Stomach (tissue), 9 donors: ENCODE measurements around the gene HCLS1. TPM values are rescaled to one million over a fixed set of nuclear protein-coding genes. Genes with fewer than 3 reads are reported as not detected.

Source experiments
- DNase-seq, 2 donors: peaks; one replicate each; pipeline versions ENCODE4 v3.0.0 to v3.0.0-alpha.2; 2013 to 2019
- H3K27ac ChIP-seq, 5 donors: fragments of 200-600 bp in 4 of 5; sonication (generic) in 4 of 5; one replicate each; pipeline ENCODE4 v1.5.1; 2013 to 2019; ENCODE audit warnings: mild to moderate bottlenecking in 1 of 5, moderate library complexity in 1 of 5
- H3K27me3 ChIP-seq, 3 donors: fragments of 200-600 bp; sonication (generic); one replicate each; pipeline ENCODE4 v1.5.1; 2017 to 2019; ENCODE audit warnings: mixed run types in 1 of 3
- H3K36me3 ChIP-seq, 4 donors: fragments of 200-600 bp; sonication (generic); 1 replicate in 3 of 4; 2 replicates in 1 of 4; pipeline ENCODE4 v1.5.1; 2016 to 2019
- H3K4me1 ChIP-seq, 4 donors: fragments of 200-600 bp; sonication (generic); one replicate each; pipeline ENCODE4 v1.5.1; 2016 to 2019
- H3K4me3 ChIP-seq, 4 donors: fragments of 200-600 bp; sonication (generic) in 3 of 4; one replicate each; pipeline ENCODE4 v1.5.1; 2016 to 2019; ENCODE audit warnings: mild to moderate bottlenecking in 1 of 4
- H3K9me3 ChIP-seq, 4 donors: fragments of 200-600 bp; sonication (generic); one replicate each; pipeline ENCODE4 v1.5.1; 2016 to 2019
- EP300 ChIP-seq: sonication (generic); formaldehyde crosslinking; IDR thresholded peaks from one replicate; pipeline ENCODE4 v1.6.1; 2017; ENCODE audit warnings: antibody characterized with exemption
- POLR2A ChIP-seq, 4 donors: fragments of 450-650 bp; IDR thresholded peaks; one replicate each; pipeline ENCODE4 v1.6.1; 2016; ENCODE audit warnings: antibody characterized with exemption in 4 of 4, control low read depth in 2 of 4, mild to moderate bottlenecking in 1 of 4, moderate library complexity in 1 of 4
- POLR2AphosphoS5 ChIP-seq, 3 donors: sonication (generic); formaldehyde crosslinking; IDR thresholded peaks; one replicate each; pipeline ENCODE4 v1.6.1; 2016; ENCODE audit warnings: antibody characterized with exemption in 3 of 3
- whole genome bisulfite sequencing, 5 donors: extraction: QIAGEN DNeasy Blood & Tissue Kit in 3 of 5; methylation state at CpG; one replicate each; pipeline versions ENCODE4 v1.1.5 to v1.1.7; 2013 to 2018; 5-methylcytosine and 5-hydroxymethylcytosine counted together
- intact Hi-C: fragments of 100-400 bp; cut with DNase I; formaldehyde crosslinking; loops from one replicate; pipeline ENCODE4 v1.15.1; 2023; ENCODE audit warnings: low total_unique reads
- polyA plus RNA-seq, 3 donors: library from polyadenylated mRNA; stranded (reverse); fragments of 200-250 nt; gene quantifications; one replicate each; pipeline ENCODE4 v1.2.3, GENCODE V29; 2013
- total RNA-seq, 5 donors: library from RNA; depleted of rRNA; stranded (reverse); fragments of >200 nt; gene quantifications; one replicate each; pipeline versions ENCODE4 v1.1.0 to v1.2.3, GENCODE V29; 2014 to 2016
- TF ChIP-seq, protein P1 (sequence below), 7 experiments: fragments of 450-650 bp in 4 of 7; fragments of 200-600 bp in 3 of 7; sonication (generic) in 3 of 7; IDR thresholded peaks; one replicate each; pipeline ENCODE4 v1.5.1; 2016 to 2019; ENCODE audit warnings: antibody characterized with exemption in 7 of 7, control low read depth in 2 of 7, mild to moderate bottlenecking in 1 of 7
- donor health status: healthy with polysubstance abuse.
- donor health status: Bipolar disorder and iron deficiency.
- donor health status: healthy.

Gene HCLS1
- total and polyA plus RNA-seq, 8 donors: 13.9 to 115 (median 33.9) TPM

- no peak for TF ChIP-seq EP300
- TF ChIP-seq, protein P1, sequence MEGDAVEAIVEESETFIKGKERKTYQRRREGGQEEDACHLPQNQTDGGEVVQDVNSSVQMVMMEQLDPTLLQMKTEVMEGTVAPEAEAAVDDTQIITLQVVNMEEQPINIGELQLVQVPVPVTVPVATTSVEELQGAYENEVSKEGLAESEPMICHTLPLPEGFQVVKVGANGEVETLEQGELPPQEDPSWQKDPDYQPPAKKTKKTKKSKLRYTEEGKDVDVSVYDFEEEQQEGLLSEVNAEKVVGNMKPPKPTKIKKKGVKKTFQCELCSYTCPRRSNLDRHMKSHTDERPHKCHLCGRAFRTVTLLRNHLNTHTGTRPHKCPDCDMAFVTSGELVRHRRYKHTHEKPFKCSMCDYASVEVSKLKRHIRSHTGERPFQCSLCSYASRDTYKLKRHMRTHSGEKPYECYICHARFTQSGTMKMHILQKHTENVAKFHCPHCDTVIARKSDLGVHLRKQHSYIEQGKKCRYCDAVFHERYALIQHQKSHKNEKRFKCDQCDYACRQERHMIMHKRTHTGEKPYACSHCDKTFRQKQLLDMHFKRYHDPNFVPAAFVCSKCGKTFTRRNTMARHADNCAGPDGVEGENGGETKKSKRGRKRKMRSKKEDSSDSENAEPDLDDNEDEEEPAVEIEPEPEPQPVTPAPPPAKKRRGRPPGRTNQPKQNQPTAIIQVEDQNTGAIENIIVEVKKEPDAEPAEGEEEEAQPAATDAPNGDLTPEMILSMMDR (IDR thresholded peaks at IDR 0.05): no peak
- no peak for TF ChIP-seq POLR2A (IDR thresholded peaks at IDR 0.05)
- TF ChIP-seq POLR2AphosphoS5 (IDR thresholded peaks at IDR 0.05): no peak
- H3K27ac ChIP-seq: peak overlapping the region in 3 of 5 donors; percentile 76 to 86 (median 80)
Observed at GRCh38 chr3:121659586-121659985, 1.1 kb downstream of the HCLS1 start.

GRCh38 chr3:121658716-121659435 is 1.8 kb downstream of the HCLS1 start:
- TF ChIP-seq EP300 (no peak), POLR2A (IDR thresholded peaks at IDR 0.05) (no peak), POLR2AphosphoS5 (IDR thresholded peaks at IDR 0.05) (no peak)
- TF ChIP-seq, protein P1 (IDR thresholded peaks at IDR 0.05): no peak
- Histone ChIP-seq H3K4me3 (peak overlapping the region in 2 of 4 donors; percentile 31), H3K4me1 (peaks cover 0 to 19% (median 0%) of the 10 kb centered on the region in 4 donors), H3K9me3 (no peaks in the 10 kb centered on the region), H3K27ac (peak overlapping the region in 2 of 5 donors; percentile 80 to 86), H3K27me3 (no peaks in the 10 kb centered on the region), H3K36me3 (peaks cover 11 to 38% (median 22%) of the 10 kb centered on the region in 4 donors)
- intact Hi-C loops: no loop called here
- DNase-seq: no peak
- WGBS, 5 donors: 78 to 84% (median 81%) methylated on average over 6 of the region's 6 CpGs

More at GRCh38 chr3:121659586-121659985, 1.1 kb downstream of the HCLS1 start:
- H3K27me3 ChIP-seq: no peaks in the 10 kb centered on the region
- peaks cover 0 to 18% (median 0%) of the 10 kb centered on the region in 4 donors for H3K4me1 ChIP-seq
- no peaks in the 10 kb centered on the region for H3K9me3 ChIP-seq
- intact Hi-C loops: no loop called here
- H3K4me3 ChIP-seq: peak overlapping the region in 2 of 4 donors; percentile 31
- H3K36me3 ChIP-seq: peaks cover 18 to 45% (median 29%) of the 10 kb centered on the region in 4 donors
- no peak for DNase-seq
- WGBS, 5 donors: 63 to 100% (median 89%) methylated on average over 3 of the region's 3 CpGs

- peak overlapping the region in 1 of 5 donors; percentile 49 for H3K27ac ChIP-seq
- 72 to 77% (median 75%) methylated on average over 6 of the region's 6 CpGs for WGBS, 5 donors
- intact Hi-C loops: no loop called here
Observed at GRCh38 chr3:121654493-121655385, 6.0 kb downstream of the HCLS1 start.

DNA sequence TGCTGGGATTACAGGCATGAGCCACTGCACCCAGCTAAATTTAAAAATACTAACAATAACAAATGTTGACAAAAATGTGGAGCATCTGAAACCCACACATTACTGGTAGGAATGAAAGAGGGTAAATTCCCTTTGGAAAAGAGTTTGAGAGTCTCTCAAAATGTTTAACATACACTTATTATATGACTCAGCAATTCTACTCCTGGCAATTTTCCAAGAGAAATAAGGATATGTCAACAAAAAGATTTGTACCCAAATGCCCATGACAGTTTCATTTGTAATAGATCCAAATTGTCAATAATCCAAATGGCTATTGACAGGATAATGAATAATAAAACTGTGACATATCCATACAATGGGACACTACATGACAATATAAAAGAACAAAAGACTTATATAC is 9.0 kb downstream of the HCLS1 start:
- peaks cover 0 to 10% (median 2%) of the 10 kb centered on the region in 4 donors for H3K4me1 ChIP-seq
- no peaks in the 10 kb centered on the region for H3K27me3 ChIP-seq
- DNase-seq: no peak
- H3K36me3 ChIP-seq: peaks cover 0 to 11% (median 0%) of the 10 kb centered on the region in 4 donors
- no peaks in the 10 kb centered on the region for H3K9me3 ChIP-seq
- H3K27ac ChIP-seq: no peak overlapping the region
- no peak overlapping the region for H3K4me3 ChIP-seq
- TF ChIP-seq, protein P1 (IDR thresholded peaks at IDR 0.05): no peak
- TF ChIP-seq EP300: no peak
- TF ChIP-seq POLR2A (IDR thresholded peaks at IDR 0.05): no peak
- TF ChIP-seq POLR2AphosphoS5 (IDR thresholded peaks at IDR 0.05): no peak
- intact Hi-C loops: no loop called here

More at GRCh38 chr3:121654493-121655385, 6.0 kb downstream of the HCLS1 start:
- Histone ChIP-seq H3K36me3 (peaks cover 0 to 11% (median 0%) of the 10 kb centered on the region in 4 donors), H3K27me3 (no peaks in the 10 kb centered on the region), H3K4me1 (peaks cover 0 to 25% (median 0%) of the 10 kb centered on the region in 4 donors), H3K9me3 (no peaks in the 10 kb centered on the region), H3K4me3 (no peak overlapping the region)
- TF ChIP-seq POLR2A (IDR thresholded peaks at IDR 0.05): no peak
- no peak for TF ChIP-seq EP300
- DNase-seq: no peak
